AG04450 (cell line): Measurements from ENCODE around the gene DKK3. TPM values are rescaled to one million over a fixed set of nuclear protein-coding genes. Genes with fewer than 3 reads are reported as not detected.

Experiments
- CTCF ChIA-PET: fragments of 300-600, 350-600 bp; formaldehyde crosslinking; extraction: SDS; loops from one replicate; lab custom pipeline; 2022; ENCODE audit warnings: antibody characterized with exemption, inconsistent platforms; lab: Charles Lee
- POLR2A ChIA-PET: fragments of 350-600 bp; formaldehyde crosslinking; extraction: SDS; loops from one replicate; lab custom pipeline; 2021; ENCODE audit warnings: antibody characterized with exemption, inconsistent platforms; lab: Yijun Ruan, JAX
- DNase-seq: peaks from one replicate; pipeline ENCODE4 v3.0.0-alpha.2; 2011; ENCODE audit warnings: low read depth, low spot score
- H3K27ac ChIP-seq: one replicate; pipeline ENCODE4 v1.5.1; 2012; ENCODE audit warnings: low read depth, low read length, control low read depth
- H3K27me3 ChIP-seq: one replicate; pipeline ENCODE4 v1.6.0; 2012; ENCODE audit warnings: low read length; ENCODE audit not compliant: control insufficient read depth, insufficient read depth
- H3K4me3 ChIP-seq: 2 replicates; pipeline ENCODE4 v1.5.1; 2011; ENCODE audit warnings: mild to moderate bottlenecking, low read depth, low read length, control low read depth
- H3K9me3 ChIP-seq: 2 replicates; pipeline ENCODE4 v1.5.1; 2012; ENCODE audit warnings: low read length; ENCODE audit not compliant: control insufficient read depth, insufficient read depth
- CTCF ChIP-seq: IDR thresholded peaks from 2 replicates; pipeline ENCODE4 v1.5.1; 2011; ENCODE audit warnings: low read depth, low read length, control low read depth, inconsistent platforms
- polyA plus RNA-seq: library from polyadenylated mRNA; depleted of rRNA; stranded (reverse); fragments of >200 nt; gene quantifications from 2 replicates; pipeline ENCODE4 v1.2.3, GENCODE V29; 2011

DKK3 gene
- polyA plus RNA-seq, 1 experiment: 928 TPM

DNA sequence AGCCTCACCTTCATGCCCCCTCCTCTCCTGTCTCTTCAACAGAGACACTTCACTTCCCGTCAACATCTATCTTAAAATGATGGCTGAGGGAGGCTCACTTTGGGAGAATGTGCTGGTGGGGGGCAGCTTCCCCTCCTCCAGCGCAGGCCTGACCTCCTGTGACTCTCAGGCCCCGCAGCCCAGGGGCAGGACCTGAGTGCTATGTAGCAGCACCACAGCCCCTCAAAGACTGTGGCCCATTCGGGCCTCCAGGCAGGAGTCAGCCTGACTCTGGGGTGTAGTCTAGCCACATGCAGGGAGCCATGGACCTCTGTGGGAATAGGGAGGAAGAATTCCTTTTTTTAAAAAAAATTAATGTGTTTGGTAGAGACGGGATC lies 43.7 kb downstream of the DKK3 start:
- ChIA-PET POLR2A (no interaction called here), CTCF (no interaction called here)
- no peaks in the 10 kb centered on the region for H3K27me3 ChIP-seq
- no peak overlapping the region for H3K27ac ChIP-seq
- H3K4me3 ChIP-seq: no peak overlapping the region
- no peak for DNase-seq
- H3K9me3 ChIP-seq: peaks cover 4% of the 10 kb centered on the region
- no peak for TF ChIP-seq CTCF

- ChIA-PET POLR2A (no interaction called here), CTCF (no interaction called here)
- Histone ChIP-seq H3K27ac (no peak overlapping the region), H3K4me3 (no peak overlapping the region), H3K27me3 (no peaks in the 10 kb centered on the region), H3K9me3 (peaks cover 4% of the 10 kb centered on the region)
- no peak for DNase-seq
- TF ChIP-seq CTCF: no peak
Measured at GRCh38 chr11:11963842-11964773, 44.3 kb downstream of the DKK3 start.

- no peaks in the 10 kb centered on the region for H3K27me3 ChIP-seq
- POLR2A ChIA-PET: no interaction called here
- no peak overlapping the region for H3K4me3 ChIP-seq
- no peak for DNase-seq
- CTCF ChIA-PET: no interaction called here
- TF ChIP-seq CTCF: no peak
- peaks cover 4% of the 10 kb centered on the region for H3K9me3 ChIP-seq
- H3K27ac ChIP-seq: no peak overlapping the region
Measured at GRCh38 chr11:11963067-11963466, 45.4 kb downstream of the DKK3 start.

DNA sequence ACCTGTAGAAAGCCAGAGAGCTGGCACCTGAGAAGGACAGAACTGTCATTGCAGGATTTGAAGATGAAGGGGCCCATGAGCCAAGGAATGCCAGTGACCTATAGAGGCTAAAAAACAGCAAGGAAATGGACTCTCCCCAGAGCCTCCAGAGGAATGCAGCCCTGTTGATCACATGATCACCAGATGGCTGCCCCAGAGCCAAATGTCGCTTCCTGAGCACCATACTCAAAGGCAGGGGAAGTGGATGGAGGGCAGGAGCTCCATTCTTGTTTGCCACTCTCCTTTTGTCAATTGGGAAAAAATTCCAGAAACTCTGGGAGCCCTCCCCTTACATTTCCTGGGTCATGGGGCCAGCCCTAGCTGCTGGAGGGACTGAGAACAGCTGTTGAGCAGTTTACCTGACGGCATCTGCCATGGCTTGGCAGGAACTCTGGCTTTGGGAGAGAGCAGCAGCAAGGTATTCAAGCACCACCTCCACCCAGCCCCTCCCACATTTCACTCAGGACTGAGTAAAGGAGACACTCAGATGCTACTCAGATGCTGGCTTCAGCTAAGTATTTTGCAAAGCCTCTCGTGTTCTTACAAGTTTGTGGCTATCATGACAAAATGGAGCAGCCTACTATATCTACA lies 46.9 kb downstream of the DKK3 start:
- no peak overlapping the region for H3K27ac ChIP-seq
- POLR2A ChIA-PET: interaction anchor here (0.6 kb wide), 1 partner anchor 18 kb away, joined by 3 read pairs; no protein-coding TSS in a partner anchor
- CTCF ChIA-PET: interaction anchor here (0.7 to 1.3 kb wide), 3 partner anchors 30 to 175 kb away, joined by 3 to 4 read pairs (median 3); no protein-coding TSS in a partner anchor
- TF ChIP-seq CTCF: no peak
- no peak overlapping the region for H3K4me3 ChIP-seq
- DNase-seq: no peak
- no peaks in the 10 kb centered on the region for H3K27me3 ChIP-seq
- peaks cover 4% of the 10 kb centered on the region; the same call in 1 of the 2 replicates for H3K9me3 ChIP-seq

DNA sequence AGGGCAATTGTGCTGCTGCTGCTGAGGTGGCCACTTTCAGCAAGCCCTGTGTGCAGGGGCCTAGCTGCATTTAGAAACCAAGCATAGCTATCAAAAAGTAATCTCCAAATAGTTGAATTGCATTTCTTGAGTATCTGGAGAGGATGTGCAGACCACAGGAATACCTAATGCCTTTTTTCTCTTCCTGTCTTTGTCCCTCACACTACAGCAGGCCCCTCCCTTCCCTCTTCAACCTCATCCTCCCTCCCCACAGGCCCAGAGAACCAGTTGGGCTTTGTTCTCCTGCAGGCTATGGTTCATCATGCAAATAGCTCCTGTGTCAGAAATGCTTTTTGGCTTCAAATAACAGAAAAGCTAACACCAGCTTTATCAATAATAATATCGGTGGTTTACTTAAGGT lies 47.7 kb downstream of the DKK3 start:
- Histone ChIP-seq H3K9me3 (peaks cover 4% of the 10 kb centered on the region; the same call in 1 of the 2 replicates), H3K27ac (no peak overlapping the region), H3K27me3 (no peaks in the 10 kb centered on the region), H3K4me3 (no peak overlapping the region)
- no peak for DNase-seq
- ChIA-PET CTCF (interaction anchor here (0.7 to 0.8 kb wide), 2 partner anchors 162 to 174 kb away, joined by 3 read pairs; no protein-coding TSS in a partner anchor), POLR2A (no interaction called here)
- no peak for TF ChIP-seq CTCF
